Epithelial cell of esophagus (primary cell): ENCODE results near the gene ETHE1.

Experiments used
- DNase-seq: peaks from one replicate; pipeline ENCODE4 v3.0.0; 2010; ENCODE audit warnings: low read depth
- H3K4me3 ChIP-seq: 2 replicates; pipeline ENCODE4 v1.5.1; 2011; ENCODE audit warnings: mild to moderate bottlenecking, low read length, control low read depth
- CTCF ChIP-seq: IDR thresholded peaks from 2 replicates; pipeline ENCODE4 v1.5.1; 2011; ENCODE audit warnings: low read depth, mild to moderate bottlenecking, low read length, control low read depth, inconsistent platforms; ENCODE audit not compliant: insufficient read depth; ENCODE audit errors: missing control alignments

The ETHE1 gene

GRCh38 chr19:43482193-43482592, 44.8 kb downstream of the ETHE1 start:
- H3K4me3 ChIP-seq, result no peak overlapping the region
- DNase-seq, result no peak
- no peak for TF ChIP-seq CTCF

GRCh38 chr19:43481701-43482100, 45.3 kb downstream of the ETHE1 start:
- no peak for TF ChIP-seq CTCF
- DNase-seq, result no peak
- no peak overlapping the region for H3K4me3 ChIP-seq

- DNase-seq, result no peak
- no peak for TF ChIP-seq CTCF
- H3K4me3 ChIP-seq, result no peak overlapping the region
Measured at GRCh38 chr19:43480574-43480973, 46.4 kb downstream of the ETHE1 start.

GRCh38 chr19:43479961-43480561, 46.9 kb downstream of the ETHE1 start:
- no peak for DNase-seq
- no peak overlapping the region for H3K4me3 ChIP-seq
- no peak for TF ChIP-seq CTCF

- DNase-seq, result no peak
- TF ChIP-seq CTCF, result no peak
Measured at GRCh38 chr19:43479226-43479625, 47.8 kb downstream of the ETHE1 start.

GRCh38 chr19:43478323-43478722, 48.7 kb downstream of the ETHE1 start:
- no peak for DNase-seq
- H3K4me3 ChIP-seq, result no peak overlapping the region
- no peak for TF ChIP-seq CTCF

More at GRCh38 chr19:43479226-43479625, 47.8 kb downstream of the ETHE1 start:
- H3K4me3 ChIP-seq, result no peak overlapping the region

- no peak overlapping the region for H3K4me3 ChIP-seq
- no peak for TF ChIP-seq CTCF
- DNase-seq, result no peak
Measured at GRCh38 chr19:43476606-43477005, 50.4 kb downstream of the ETHE1 start.
